GM10847 (cell line): ENCODE measurements around the gene KLHL35.

Source experiments
- POLR2A ChIP-seq: IDR thresholded peaks from 2 replicates; pipeline ENCODE4 v1.6.1; 2011; ENCODE audit not compliant: insufficient read length; ENCODE audit errors: extremely low read depth

KLHL35 gene

DNA sequence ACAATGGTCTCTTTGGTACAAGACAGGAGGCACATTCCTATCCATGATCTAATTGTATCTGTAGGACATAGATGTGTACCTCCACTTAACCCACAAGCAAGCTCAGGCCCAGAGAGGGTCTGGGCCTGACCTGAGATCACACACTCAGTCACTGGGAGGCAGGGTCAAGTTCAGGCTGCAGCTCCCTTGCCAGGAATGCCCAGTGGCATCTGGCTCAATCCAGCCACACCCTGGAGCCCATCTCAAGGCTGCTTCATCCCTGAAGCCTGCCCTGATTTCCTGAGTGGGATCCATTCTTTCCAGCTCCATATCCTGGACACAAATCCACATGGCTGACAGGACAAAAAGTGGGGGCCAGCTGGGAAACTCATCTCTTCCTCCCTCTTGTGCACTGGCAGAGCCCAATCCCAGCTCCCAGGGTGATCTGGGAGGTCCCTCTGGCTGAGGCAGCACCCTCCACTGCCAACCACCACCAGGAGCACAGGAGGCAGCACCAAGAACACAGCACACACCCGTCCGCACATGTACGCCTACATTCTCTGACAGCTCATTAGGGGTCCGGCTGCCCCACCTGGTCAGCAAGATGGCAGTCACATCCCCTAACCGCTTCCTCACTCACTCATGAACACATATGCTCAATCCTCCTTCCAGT lies 39.2 kb upstream of the KLHL35 start:
- TF ChIP-seq POLR2A: no peak

DNA sequence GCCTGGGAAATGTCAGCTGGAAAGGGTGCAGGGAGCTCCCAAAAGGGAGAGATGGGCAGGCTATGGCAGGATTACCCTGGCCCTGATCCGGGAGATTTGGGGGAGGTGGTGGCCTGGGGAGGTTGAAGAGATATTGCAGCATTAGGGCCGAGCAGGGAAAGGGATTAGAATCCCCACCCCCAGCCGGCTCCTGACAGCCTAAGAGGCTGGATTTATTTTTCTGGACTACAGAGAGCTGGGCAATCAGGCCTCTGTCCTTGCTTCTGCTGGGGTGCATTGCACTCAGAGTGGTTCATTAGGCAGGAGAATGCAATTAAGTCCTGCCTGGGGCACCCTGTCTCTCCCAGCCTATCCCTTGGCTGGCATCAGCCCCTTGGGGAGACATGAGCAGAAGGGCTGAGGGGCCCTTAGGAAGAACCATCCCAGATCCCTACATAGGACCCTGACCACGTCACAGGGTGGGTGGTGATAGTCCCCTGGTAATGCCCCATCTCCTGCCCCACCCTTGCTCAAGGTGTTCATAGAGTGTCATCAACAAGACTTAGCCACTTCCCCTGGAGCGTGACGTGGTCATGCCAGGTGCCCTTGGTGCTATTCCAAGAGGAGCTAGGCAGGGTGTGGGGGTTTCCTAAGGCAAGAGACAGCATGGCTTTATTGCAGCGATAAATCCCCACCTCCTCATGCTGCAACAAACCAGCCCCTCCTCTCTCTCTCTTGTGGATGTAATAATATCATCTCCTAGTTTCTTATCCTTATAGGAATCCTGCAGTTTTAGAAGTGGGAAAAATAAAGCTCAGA lies 38.4 kb upstream of the KLHL35 start:
- no peak for TF ChIP-seq POLR2A

GRCh38 chr11:75470476-75471080 lies 37.6 kb upstream of the KLHL35 start:
- TF ChIP-seq POLR2A: no peak

GRCh38 chr11:75469785-75470405 lies 36.9 kb upstream of the KLHL35 start:
- no peak for TF ChIP-seq POLR2A

GRCh38 chr11:75468534-75469340 lies 35.7 kb upstream of the KLHL35 start:
- TF ChIP-seq POLR2A: no peak

- no peak for TF ChIP-seq POLR2A
Observed at GRCh38 chr11:75467881-75468280, 34.9 kb upstream of the KLHL35 start.

DNA sequence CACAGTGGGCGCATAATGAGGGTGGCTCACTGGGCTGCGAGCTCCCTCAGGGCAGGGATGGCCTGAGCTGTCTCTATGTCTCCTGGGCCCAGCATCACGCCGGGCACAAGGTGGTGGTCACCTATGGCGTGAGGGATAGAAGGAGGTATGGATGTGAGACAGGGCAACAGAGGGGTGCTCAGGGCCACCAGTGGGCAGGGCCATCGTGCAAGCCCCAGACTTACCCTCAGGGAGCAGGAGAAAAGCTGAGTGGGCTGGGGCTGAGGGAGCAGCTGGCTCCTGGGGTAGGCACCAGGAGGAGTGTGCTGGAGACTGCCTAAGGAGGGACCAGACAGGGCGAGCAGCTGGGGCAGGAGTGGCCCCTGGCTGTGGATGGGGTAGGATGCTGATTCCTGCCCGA lies 34.3 kb upstream of the KLHL35 start:
- no peak for TF ChIP-seq POLR2A

DNA sequence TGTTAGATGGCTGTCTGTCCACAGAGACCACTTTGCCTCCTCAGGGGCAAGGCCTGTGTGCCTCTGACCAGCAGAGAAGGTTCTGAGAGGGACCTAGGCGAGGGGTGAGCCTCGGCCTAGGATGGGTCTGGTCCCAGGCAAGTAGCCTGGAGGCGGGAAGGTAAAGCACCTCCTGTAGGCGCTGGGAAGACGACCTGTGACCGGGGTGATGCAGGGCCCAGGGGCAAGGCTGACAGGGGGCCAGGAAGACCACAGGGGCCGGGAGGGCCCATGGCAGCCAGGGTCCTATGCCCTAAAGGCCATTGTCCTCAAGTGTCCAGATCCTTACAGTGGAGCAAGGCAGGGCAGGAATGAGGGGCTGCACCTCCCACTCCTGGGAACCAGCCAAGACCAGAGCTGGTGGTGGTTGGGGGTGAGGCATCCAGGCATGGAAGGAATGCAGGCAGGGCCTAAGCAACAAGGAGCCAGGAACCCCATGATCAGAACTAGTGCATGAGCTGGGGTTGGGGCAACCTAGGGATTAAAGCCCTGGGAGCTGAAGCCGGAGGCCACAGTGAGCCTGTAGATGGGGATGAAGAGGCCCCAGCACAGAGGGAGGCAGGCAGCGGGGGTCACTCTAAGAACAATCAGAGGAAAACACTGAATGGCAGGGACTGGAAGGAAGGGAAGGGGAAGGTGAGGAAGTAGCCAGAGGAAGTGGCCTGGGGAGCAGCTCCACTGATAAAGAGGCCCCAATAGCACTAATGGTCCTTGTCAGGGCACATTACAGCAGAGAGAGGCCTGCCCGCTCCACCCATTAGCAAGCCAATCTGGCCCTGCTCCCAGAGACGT lies 32.9 kb upstream of the KLHL35 start:
- no peak for TF ChIP-seq POLR2A

DNA sequence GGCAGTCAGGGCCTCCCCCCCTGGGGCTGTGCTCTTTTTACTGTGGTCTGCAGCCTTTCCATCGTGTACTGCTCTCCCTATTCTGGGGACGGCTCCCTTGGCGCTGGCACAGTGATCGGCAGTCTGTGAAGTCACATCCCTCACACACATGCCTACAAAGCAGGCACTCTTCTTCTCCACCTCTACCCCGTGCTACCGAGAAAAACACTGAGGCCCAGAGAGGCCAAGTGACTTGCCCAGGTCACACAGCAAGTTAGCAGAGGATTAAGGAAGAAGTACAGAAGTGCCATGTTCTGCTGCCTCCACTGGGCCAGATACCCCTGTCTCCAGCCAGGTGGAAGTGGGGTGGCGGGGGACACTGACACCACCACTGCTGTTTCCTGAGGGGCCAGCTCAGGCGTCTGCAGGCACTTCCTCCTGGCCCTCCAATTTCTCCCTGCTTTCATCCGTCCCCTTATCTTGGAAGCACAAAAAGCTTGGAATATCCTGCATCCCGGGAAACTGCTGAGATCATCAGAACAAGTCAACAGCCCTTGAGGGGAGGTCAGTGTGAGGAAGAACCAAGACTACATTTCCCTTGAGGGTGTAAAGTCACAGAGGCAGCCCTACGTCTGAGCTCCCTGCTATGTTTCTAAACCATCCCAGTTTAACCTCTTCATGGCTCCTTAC lies 30.2 kb upstream of the KLHL35 start:
- TF ChIP-seq POLR2A: no peak

DNA sequence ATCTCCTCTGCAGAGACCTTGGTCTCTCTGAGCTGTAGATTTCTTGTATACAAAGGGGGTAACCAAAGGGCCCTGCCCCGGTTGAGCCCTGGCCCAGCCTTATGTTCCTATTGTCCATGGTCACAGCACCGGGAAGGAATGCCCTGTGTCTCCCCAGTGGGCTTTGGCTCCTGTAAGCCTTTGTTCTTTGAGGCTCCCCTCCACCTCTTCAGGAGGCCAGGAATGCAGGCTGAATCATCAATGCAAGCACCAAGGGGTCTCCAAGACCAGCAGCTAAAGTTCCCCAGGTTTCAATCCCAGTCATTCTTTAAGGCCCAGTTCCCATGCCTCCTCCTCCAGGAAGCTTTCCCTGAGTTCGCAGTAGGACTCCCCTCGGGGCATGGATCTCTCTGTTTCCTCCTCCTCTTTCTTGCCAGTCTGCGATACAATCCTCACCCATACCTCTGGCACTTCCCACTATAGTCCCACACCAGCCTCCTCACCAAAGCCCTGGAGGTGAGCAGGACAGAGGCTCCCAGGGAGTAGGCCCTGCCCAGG lies 29.2 kb upstream of the KLHL35 start:
- no peak for TF ChIP-seq POLR2A

DNA sequence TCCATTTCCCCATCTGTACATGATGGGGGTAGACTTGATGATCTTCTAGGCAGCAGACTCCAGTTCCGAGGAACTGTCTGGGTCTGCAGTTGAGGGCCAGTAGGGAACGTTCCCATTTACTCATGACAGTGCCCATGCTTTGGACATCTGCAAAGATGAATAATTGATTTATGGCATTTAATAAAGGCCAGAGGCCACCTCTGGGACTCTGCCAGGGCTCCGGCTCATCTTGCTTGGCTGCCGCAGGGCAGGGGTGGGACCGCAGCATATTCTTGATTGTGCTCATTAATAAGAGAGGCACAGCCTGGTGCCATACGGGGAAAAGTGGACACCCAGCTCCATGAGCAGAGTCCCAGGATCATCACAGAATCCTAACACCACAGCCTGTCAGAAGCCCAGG lies 28.1 kb upstream of the KLHL35 start:
- TF ChIP-seq POLR2A: no peak

DNA sequence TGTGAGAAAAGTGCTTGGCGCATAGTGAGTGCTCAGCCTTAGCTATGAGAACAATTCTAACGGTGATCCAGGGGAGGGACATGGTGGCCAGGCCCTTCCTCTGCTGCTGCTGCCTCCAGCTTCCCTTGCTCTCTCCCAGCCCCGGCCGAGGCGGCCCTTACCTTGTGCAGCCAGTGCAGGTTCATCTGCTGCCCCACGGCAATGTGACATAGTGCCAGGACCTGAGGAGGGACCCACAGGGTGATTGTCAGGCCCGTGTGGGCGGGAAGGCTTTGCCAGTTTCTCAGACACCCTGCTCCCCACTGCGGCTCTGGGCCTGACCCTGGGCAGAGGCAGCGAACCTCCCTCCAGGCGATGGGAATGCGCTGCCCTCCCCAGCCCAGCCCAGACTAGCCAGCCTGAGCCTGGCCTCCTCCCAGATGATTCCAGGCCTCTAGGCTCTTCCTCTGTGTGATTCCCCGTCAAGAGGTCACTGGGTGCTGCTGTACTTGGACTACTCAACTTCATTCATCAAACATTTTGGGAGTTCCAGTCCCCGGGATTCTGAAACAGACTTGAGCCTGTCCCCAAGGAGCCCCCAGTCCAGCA lies 23.7 kb upstream of the KLHL35 start:
- TF ChIP-seq POLR2A: no peak

GRCh38 chr11:75454987-75455386 lies 22.0 kb upstream of the KLHL35 start:
- no peak for TF ChIP-seq POLR2A
